ENCODE measurements around the gene CTXN1.
A peak's percentile ranks its signal among the peaks of the same experiment; 100 is the strongest.

CTXN1 gene

GRCh38 chr19:7888145-7888825 is 37.6 kb downstream of the CTXN1 start, which contains the start of gene LRRC8E (continued):
- TF ChIP-seq ZNF174 (tag by site-specific recombination; IDR thresholded peaks at IDR 0.05) (no peak), PRDM10 (tag by site-specific recombination; IDR thresholded peaks at IDR 0.05) (peak; percentile 97), ZBTB7A (tag by site-specific recombination; IDR thresholded peaks at IDR 0.05; ENCODE audit: low read depth) (no peak; the same call in 1 of the 2 replicates), OSR2 (tag by site-specific recombination; IDR thresholded peaks at IDR 0.05) (no peak), KLF16 (tag by site-specific recombination; IDR thresholded peaks at IDR 0.05) (no peak), REPIN1 (tag by site-specific recombination; IDR thresholded peaks at IDR 0.05; ENCODE audit: low read depth) (no peak), ZNF518A (tag by site-specific recombination; conservative IDR thresholded peaks at IDR 0.05; ENCODE audit: low read depth) (no peak), ELK4 (IDR thresholded peaks at IDR 0.05; ENCODE audit: borderline replicate concordance, low read depth, low read length) (no peak), KLF9 (tag by site-specific recombination; IDR thresholded peaks at IDR 0.05; ENCODE audit: low read depth) (peak; percentile 77), ZNF529 (tag by site-specific recombination; IDR thresholded peaks at IDR 0.05; ENCODE audit: insufficient replicate concordance) (no peak), YY1 (tag by site-specific recombination; IDR thresholded peaks at IDR 0.05) (no peak), ZNF18 (tag by site-specific recombination; IDR thresholded peaks at IDR 0.05) (no peak), ZNF341 (tag by site-specific recombination; IDR thresholded peaks at IDR 0.05; ENCODE audit: low read depth) (no peak), ZNF624 (tag by site-specific recombination; IDR thresholded peaks at IDR 0.05) (no peak), ZNF658 (tag by site-specific recombination; IDR thresholded peaks at IDR 0.05) (no peak), ZNF837 (tag by site-specific recombination; IDR thresholded peaks at IDR 0.05) (no peak), YY2 (tag by site-specific recombination; IDR thresholded peaks at IDR 0.05) (no peak), ZEB2 (tag by site-specific recombination; IDR thresholded peaks at IDR 0.05) (peak; percentile 71), SETDB1 (IDR thresholded peaks at IDR 0.05; ENCODE audit: insufficient read length, low read length) (no peak), ZFP37 (tag by site-specific recombination; IDR thresholded peaks at IDR 0.05) (no peak), ZNF555 (tag by site-specific recombination; conservative IDR thresholded peaks at IDR 0.05) (no peak), ZNF433 (tag by site-specific recombination; IDR thresholded peaks at IDR 0.05; ENCODE audit: low read depth) (no peak), ZNF10 (tag by site-specific recombination; IDR thresholded peaks at IDR 0.05) (no peak), ZNF2 (tag by site-specific recombination; IDR thresholded peaks at IDR 0.05) (0 out of 2 replicates have a peak, but pooled peaks have one; percentile 17), ZBTB8A (tag by site-specific recombination; IDR thresholded peaks at IDR 0.05) (peak; percentile 50), ZNF302 (tag by site-specific recombination; IDR thresholded peaks at IDR 0.05; ENCODE audit: low read depth) (no peak), ZNF214 (tag by site-specific recombination; IDR thresholded peaks at IDR 0.05; ENCODE audit: borderline replicate concordance) (no peak), HOXC10 (CRISPR knock-in tag; IDR thresholded peaks at IDR 0.05) (no peak), KLF8 (tag by site-specific recombination; IDR thresholded peaks at IDR 0.05) (peak; percentile 69; the same call in 1 of the 2 replicates), ZSCAN16 (tag by site-specific recombination; IDR thresholded peaks at IDR 0.05) (no peak), ZNF530 (tag by site-specific recombination; IDR thresholded peaks at IDR 0.05; ENCODE audit: low read depth) (no peak)
